COLO668 (cell line): ENCODE measurements around the gene CFL1.
"Not testable (repeated sequence)": the region's sequence is repeated elsewhere in the genome, so short reads cannot be mapped to it uniquely, and the experiment has no call there.

Experiments
- DNase-seq: peaks from one replicate; lab custom pipeline; 2025; ENCODE audit not compliant: unreplicated experiment; lab: John Stamatoyannopoulos, UW

CFL1 gene

GRCh38 chr11:65859812-65860277, 1.9 kb upstream of the CFL1 start:
- DNase-seq, result peak; percentile 66

- peak; percentile 98 for DNase-seq
These were observed 1.3 kb upstream of the CFL1 start for GRCh38 chr11:65859095-65859811.

GRCh38 chr11:65858681-65859087, 704 bp upstream of the CFL1 start:
- DNase-seq, result no peak

- DNase-seq, result peak; percentile 83
These were observed 504 bp downstream of the CFL1 start for GRCh38 chr11:65857500-65857852.

GRCh38 chr11:65856689-65857499, 1.1 kb downstream of the CFL1 start:
- peak; percentile 72 for DNase-seq

GRCh38 chr11:65855927-65856363, 2.0 kb downstream of the CFL1 start:
- DNase-seq, result no peak

GRCh38 chr11:65854852-65855837, 2.8 kb downstream of the CFL1 start:
- no peak for DNase-seq

GRCh38 chr11:65854161-65854592, 3.8 kb downstream of the CFL1 start:
- no peak for DNase-seq

GRCh38 chr11:65853246-65853979, 4.6 kb downstream of the CFL1 start:
- DNase-seq, result no peak

- DNase-seq, result no peak
These were observed 5.3 kb downstream of the CFL1 start for GRCh38 chr11:65852508-65853245.

GRCh38 chr11:65851811-65852507, 6.0 kb downstream of the CFL1 start:
- no peak for DNase-seq

GRCh38 chr11:65851083-65851579, 6.8 kb downstream of the CFL1 start:
- DNase-seq, result peak; percentile 25

- DNase-seq, result no peak
These were observed 7.5 kb downstream of the CFL1 start for GRCh38 chr11:65850217-65851082.

- no peak for DNase-seq
These were observed 8.2 kb downstream of the CFL1 start for GRCh38 chr11:65849771-65850216.

- no peak for DNase-seq
These were observed 8.6 kb downstream of the CFL1 start for GRCh38 chr11:65849366-65849765.

- DNase-seq, result not testable (repeated sequence)
These were observed 9.3 kb downstream of the CFL1 start for GRCh38 chr11:65848693-65849092.

- no peak for DNase-seq
These were observed 10.2 kb downstream of the CFL1 start for GRCh38 chr11:65847746-65848145.
